Measurements from ENCODE around the gene ZNF860.

DNA sequence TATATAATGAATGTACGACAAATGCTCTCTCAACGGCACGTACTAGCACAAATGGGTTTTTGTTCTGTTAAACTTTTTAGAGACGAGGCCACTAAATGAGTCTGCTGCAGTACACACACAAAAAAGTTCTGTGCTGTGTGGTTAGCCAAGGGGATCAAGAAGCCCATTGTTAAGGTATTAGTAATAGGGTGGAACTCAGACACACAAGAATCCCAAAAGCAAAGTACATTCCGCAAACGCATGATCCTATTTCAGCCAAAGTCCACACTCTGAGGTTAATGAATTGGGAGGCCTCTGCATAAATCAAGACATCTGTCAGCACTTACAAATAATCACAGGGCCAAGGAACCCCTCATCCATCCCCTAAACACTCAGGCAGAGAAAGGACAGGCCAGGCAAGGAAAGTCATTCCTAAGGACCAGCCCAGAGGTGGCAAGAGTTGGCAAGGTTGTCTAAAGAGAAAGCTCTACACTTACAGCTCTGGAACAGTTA, 12.6 kb upstream of the ZNF860 start:
- TF ChIP-seq CTCF (IDR thresholded peaks at IDR 0.05) (no peak), POLR2A (IDR thresholded peaks at IDR 0.05) (no peak)

Measured in adrenal gland (tissue), 5 donors.